NCI-H1417 treated with DMSO at 0.1 percent for 48 hours (cell line): ENCODE measurements around the gene IFT27.
"Not testable (repeated sequence)": the region's sequence is repeated elsewhere in the genome, so short reads cannot be mapped to it uniquely, and the experiment has no call there.

Experiments
- DNase-seq: peaks from one replicate; lab custom pipeline; 2025; lab: John Stamatoyannopoulos, UW

IFT27 gene

GRCh38 chr22:36743591-36744412 lies 32.1 kb downstream of the IFT27 start:
- no peak for DNase-seq

GRCh38 chr22:36743011-36743410 lies 32.9 kb downstream of the IFT27 start:
- DNase-seq, result no peak

- no peak for DNase-seq
Observed at GRCh38 chr22:36741968-36742367, 34.0 kb downstream of the IFT27 start.

GRCh38 chr22:36741204-36741793 lies 34.6 kb downstream of the IFT27 start:
- DNase-seq, result no peak

GRCh38 chr22:36740716-36741115 lies 35.2 kb downstream of the IFT27 start:
- DNase-seq, result no peak

- no peak for DNase-seq
Observed at GRCh38 chr22:36739185-36739584, 36.7 kb downstream of the IFT27 start.

GRCh38 chr22:36738416-36739020 lies 37.4 kb downstream of the IFT27 start:
- no peak for DNase-seq

GRCh38 chr22:36737776-36738175 lies 38.1 kb downstream of the IFT27 start:
- DNase-seq, result no peak

GRCh38 chr22:36736701-36737320 lies 39.1 kb downstream of the IFT27 start:
- DNase-seq, result no peak

GRCh38 chr22:36734171-36735058 lies 41.5 kb downstream of the IFT27 start:
- no peak for DNase-seq

- DNase-seq, result no peak
Observed at GRCh38 chr22:36733271-36733670, 42.6 kb downstream of the IFT27 start.

GRCh38 chr22:36732609-36733008 lies 43.3 kb downstream of the IFT27 start:
- DNase-seq, result no peak

GRCh38 chr22:36731916-36732315 lies 44.0 kb downstream of the IFT27 start:
- DNase-seq, result no peak

- DNase-seq, result not testable (repeated sequence)
Observed at GRCh38 chr22:36731321-36731720, 44.6 kb downstream of the IFT27 start.

- no peak for DNase-seq
Observed at GRCh38 chr22:36730176-36730858, 45.6 kb downstream of the IFT27 start.

GRCh38 chr22:36729321-36729720 lies 46.6 kb downstream of the IFT27 start:
- DNase-seq, result no peak

- no peak for DNase-seq
Observed at GRCh38 chr22:36728505-36728904, 47.4 kb downstream of the IFT27 start.

- DNase-seq, result no peak
Observed at GRCh38 chr22:36727927-36728488, 47.9 kb downstream of the IFT27 start.

GRCh38 chr22:36727110-36727509 lies 48.8 kb downstream of the IFT27 start:
- no peak for DNase-seq

GRCh38 chr22:36726007-36726380 lies 49.9 kb downstream of the IFT27 start:
- no peak for DNase-seq
